NCI-H1436 treated with DMSO at 0.1 percent for 48 hours (cell line): ENCODE measurements around the gene PSMD11.

Experiments used
- DNase-seq: peaks from one replicate; lab custom pipeline; 2025; lab: John Stamatoyannopoulos, UW

Gene PSMD11

DNA sequence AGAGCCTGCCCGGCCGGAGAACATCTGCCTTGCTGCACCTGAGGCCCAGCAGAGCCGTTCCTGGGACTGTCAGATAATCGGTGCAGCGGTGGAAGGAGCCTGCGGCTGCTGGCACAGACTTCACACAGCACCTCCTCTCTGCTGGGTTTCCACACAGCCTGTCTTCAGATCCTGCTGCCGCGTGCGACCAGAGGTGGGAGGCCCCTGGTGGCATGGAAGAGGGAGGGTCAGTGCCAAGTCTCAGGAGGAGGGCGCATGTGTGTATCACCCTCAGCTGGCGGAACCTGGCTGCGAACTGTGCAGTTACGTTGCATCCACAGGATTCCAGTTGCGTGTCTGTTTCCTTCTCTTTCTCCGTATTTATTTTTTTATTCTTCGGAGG lies 45.8 kb downstream of the PSMD11 start:
- no peak for DNase-seq

GRCh38 chr17:32491371-32492263 lies 47.3 kb downstream of the PSMD11 start:
- DNase-seq = no peak

GRCh38 chr17:32492264-32492589 lies 47.9 kb downstream of the PSMD11 start:
- DNase-seq = no peak

- no peak for DNase-seq
Observed at GRCh38 chr17:32492648-32493289, 48.5 kb downstream of the PSMD11 start.

DNA sequence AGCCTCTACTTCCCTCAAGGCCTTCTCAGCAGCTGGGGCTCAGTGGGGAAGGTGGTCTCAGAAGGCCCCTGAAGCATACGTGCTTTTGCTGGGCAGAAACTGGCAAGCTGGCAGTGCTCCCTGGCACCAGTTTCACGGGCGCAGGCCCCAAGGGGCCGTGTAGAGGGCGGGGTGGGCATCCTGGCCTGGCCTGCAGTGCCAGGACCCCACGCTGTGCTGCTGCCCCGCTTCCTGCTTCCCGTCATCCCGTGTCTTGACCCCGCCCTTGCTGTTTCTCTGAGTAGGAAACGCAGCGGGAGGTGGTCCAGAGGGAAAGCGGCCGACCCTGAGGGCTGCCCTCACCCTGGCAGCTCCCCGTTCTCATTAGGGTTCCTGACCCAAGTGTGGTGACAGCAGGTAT lies 49.3 kb downstream of the PSMD11 start:
- DNase-seq = no peak

GRCh38 chr17:32493976-32494513 lies 49.7 kb downstream of the PSMD11 start:
- DNase-seq = no peak

GRCh38 chr17:32494621-32495358 lies 50.5 kb downstream of the PSMD11 start:
- DNase-seq = no peak

DNA sequence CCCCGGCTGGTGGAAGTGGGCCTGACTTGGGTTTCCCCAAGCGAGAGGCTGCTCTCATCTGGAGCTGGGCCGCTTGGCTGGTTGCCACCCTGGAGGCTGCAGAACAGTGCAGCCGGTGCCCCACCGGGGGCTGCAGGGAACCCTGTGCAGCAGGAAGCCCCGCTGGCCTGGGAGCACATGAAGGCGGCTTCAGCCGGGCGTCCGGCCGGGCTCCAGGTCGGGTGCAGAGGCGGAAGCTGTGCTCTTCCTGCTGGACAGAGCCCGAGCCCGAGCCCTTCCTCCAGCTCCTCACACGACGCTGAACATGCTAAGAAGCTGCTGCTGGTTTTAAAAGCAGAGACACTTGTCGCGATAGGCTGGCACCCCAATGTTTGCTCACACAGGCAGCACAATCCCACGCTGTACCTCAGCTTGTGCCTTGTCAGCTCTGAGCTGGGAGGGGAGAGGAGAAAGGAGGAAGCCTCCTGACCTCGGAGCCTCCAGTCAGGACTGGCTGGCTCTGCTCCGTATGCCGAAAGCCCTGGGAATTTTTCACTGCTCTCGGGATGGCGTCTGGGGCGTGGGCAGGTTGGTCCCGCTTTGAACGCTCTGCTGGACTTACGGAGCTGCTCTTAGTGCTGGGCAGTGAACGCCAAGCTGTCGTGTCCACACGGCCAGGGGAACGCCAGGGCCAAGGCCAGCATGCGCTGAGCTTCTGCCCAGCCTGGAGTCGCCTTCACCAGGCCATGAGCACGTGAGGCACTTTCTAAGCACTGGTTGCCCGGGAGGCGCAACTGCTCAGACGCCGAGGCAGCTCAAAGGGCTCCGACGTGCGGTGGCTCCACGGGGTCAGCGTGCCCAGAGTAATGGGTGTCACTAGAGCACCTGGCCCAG lies 51.3 kb downstream of the PSMD11 start:
- DNase-seq = no peak

DNA sequence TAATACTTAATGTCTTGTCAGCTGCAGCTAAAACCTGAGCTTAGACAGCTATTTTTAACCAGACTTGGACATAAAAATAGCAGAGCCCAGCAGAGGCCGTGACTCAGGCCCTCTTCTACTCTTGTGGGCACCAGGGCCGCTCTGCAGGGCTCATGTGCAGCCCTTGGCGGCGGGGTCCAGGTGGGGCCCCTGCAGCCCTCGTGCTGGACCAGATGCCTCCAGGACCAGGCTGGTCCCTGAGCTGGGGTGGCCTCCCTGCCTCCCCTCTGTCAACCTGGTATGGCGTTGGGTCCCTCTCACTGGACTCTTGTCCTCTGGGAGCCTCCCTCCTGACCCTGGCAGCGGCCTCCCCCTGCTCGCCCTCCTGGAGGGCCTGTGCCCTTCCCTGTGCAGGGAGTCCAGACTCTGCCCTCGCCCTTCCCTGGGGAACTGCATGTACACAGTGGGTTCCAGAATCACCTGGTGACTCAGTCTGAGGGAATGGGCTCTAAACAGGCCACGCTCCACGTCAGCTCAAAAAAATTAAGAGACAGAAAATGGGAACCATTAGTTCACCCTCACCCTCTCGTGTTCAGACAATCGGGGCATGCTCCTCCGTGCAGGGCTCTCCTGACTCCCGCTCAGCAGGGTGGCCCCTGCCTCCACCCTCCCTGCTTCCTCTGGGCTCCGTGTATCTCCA lies 52.2 kb downstream of the PSMD11 start:
- DNase-seq = no peak

DNA sequence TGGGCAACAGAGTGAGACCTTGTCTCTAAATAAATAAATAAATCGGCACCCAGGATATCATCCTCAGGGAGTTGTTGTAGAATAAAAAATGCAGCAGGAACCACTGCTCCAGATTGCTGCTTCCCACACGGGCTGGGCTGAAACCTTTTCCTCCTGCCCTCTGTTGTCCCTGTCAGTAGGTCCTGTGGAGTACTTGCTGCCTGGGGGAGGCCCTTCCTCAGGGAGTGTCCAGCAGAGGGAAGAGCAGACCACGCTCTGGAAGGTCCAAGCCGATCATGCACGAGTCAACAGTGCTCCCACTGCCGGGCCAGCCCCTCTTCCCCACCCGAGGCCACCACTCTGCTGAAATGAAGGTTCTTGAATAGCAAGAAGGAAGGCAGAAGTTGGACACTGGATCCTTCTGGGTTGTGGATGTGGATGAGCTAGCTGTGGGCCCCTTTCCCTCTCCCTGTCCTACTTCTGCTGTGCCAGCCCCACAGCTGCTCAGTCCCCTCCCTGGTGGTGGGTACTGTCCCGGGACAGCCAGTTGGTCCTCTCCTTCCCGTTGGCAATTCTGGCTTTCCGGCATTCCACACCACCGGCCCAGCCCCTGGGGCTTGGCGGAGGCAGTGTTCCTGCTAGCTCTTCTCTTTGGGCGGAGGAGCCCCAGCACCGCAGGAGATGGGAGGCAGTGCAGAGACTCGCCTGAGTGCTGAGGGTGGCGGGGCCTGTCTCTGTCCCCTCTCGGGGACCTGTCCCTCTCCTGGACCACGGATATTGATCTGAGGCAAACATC lies 53.3 kb downstream of the PSMD11 start:
- DNase-seq = no peak

GRCh38 chr17:32498391-32498790 lies 54.1 kb downstream of the PSMD11 start:
- DNase-seq = no peak

- DNase-seq = no peak
Observed at GRCh38 chr17:32502013-32502412, 57.7 kb downstream of the PSMD11 start.

DNA sequence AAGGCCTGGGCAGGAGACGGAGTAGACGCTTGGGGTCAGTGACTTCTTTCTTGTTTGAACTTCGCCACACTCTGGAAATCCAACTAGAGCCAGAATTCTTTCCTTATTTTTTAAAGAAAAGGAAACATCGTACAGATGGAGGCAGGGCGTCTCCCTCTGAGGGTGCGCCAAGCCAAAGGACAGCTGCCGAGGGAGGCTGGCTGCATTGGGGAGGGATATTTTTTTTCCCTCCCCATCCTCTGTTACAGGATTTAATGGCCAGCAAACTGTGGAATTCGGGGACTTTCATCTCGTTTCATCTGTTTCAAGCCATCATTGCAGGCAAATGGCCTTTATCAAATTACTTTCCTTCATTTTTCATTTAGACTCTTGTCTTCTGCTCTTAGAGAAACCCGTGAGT lies 58.4 kb downstream of the PSMD11 start:
- no peak for DNase-seq

GRCh38 chr17:32503251-32504165 lies 59.2 kb downstream of the PSMD11 start:
- no peak for DNase-seq

DNA sequence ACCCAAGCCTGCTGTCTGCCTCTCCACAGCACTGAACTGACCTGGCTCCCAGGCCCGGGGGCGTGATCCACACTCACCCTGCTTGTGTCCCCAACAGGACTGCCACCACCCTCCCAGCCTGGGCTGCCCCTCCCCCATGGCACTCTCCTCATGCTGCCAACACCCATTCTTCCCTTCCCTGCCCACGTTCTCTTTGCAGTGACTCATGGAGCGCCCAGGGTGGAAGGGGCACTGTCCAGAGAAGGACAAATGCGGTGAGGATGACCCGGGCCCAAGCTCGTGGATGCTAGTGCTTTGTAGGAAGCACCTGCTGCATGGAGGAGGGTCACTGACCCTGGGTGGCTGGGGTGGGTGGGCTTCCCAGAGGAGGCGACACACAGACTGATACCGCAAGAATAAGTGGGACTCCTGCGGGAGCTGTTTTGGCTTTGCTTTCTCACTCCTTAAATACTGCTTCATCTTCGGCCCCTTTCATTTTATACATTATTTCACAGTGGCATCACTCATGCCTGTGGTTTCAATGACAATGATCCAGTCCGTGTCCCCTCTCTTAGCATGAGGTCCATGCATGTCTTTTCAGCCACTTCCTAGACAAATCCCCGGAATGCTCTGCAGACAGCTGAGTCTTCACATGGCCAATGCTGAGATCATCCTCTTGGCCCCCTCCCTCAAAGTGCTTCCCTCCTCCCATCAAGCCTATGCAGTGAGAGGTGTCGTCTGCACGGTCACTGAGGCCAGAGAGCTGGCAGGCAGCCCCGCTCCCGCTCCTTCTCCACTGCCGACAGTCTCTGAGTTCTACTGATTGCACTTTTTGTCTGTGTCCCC lies 60.1 kb downstream of the PSMD11 start:
- DNase-seq = no peak

DNA sequence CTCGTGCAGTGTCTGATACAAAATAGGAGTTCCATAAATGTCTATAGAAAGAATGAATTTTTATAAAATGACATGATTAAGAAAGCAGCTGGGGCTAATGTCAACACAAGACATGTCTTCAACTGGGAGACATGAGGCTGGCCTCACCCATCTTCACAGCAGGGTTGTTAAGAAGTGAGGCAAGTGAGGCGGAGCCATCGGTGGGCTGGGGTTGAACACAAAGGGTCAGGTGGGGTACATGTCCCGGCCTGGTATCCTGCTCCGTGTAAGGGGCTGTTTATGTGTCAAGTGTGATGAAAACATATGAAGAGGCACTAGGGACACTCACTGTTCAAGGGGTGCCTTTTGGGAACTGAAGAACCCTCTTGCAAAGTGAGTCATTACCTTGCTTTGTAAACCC lies 64.6 kb downstream of the PSMD11 start:
- DNase-seq = no peak

- DNase-seq = no peak
Observed at GRCh38 chr17:32510466-32510865, 66.2 kb downstream of the PSMD11 start.

DNA sequence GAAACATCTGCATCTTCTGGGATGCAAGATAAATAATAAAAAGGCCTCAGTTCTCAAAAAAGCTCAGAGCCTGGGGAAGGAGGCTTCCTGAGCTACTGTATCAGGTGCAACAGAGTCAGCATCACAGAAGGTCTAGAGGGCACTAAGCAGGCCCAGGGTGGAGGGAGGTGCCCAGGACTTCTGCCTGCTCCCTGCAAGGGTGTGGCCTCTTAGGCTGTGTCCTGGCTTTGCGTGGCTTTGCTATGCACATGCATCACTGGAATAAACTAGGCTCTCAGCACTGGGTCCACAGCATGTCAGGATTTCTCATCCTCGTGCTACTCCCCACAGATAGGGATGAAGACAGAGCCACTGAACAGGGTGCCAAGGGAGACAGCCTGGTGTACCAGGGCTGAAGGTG lies 68.0 kb downstream of the PSMD11 start:
- DNase-seq = no peak
